Measurements from ENCODE around the gene GOLGA6L10. TPM values are rescaled to one million over a fixed set of nuclear protein-coding genes. Genes with fewer than 3 reads are reported as not detected.
"Not testable (repeated sequence)": the region's sequence is repeated elsewhere in the genome, so short reads cannot be mapped to it uniquely, and the experiment has no call there.

GOLGA6L10 gene
- total RNA-seq, 1 experiment from 2014 or later, result 2.0 TPM

GRCh38 chr15:82362790-82363189, 13.5 kb upstream of the GOLGA6L10 start:
- H3K4me1 ChIP-seq (ENCODE audit: insufficient read depth, low read length); H3T11ph ChIP-seq (ENCODE audit: low read length); H3K4me1 Mint-ChIP-seq; H3K14ac ChIP-seq (ENCODE audit: insufficient read depth, low read length); H3K27ac Mint-ChIP-seq; H3K4me3 Mint-ChIP-seq; H3K9me3 Mint-ChIP-seq; H3K18ac ChIP-seq (ENCODE audit: insufficient read length, low read depth, low read length); H3K79me1 ChIP-seq (ENCODE audit: insufficient read depth, low read depth, low read length, poor library complexity, severe bottlenecking); H2AK5ac ChIP-seq (ENCODE audit: insufficient read length, low read length); DNase-seq; H3K4me2 ChIP-seq (ENCODE audit: insufficient read depth, insufficient read length, low read length); H3K79me2 ChIP-seq (ENCODE audit: insufficient read depth, low read length); H3K23ac ChIP-seq (ENCODE audit: insufficient read length, low read depth, low read length); H3K23me2 ChIP-seq (ENCODE audit: insufficient read length, low read depth, low read length, poor library complexity, severe bottlenecking); H3K56ac ChIP-seq (ENCODE audit: insufficient read length, low read depth, low read length); H4K91ac ChIP-seq (ENCODE audit: insufficient read length, low read depth, low read length); H3K27me3 Mint-ChIP-seq (ENCODE audit: low read depth); H3K27me3 ChIP-seq (ENCODE audit: insufficient read depth, low read length); H2BK12ac ChIP-seq (ENCODE audit: insufficient read length, low read depth, low read length); H3K4ac ChIP-seq (ENCODE audit: low read depth, low read length); H4K5ac ChIP-seq (ENCODE audit: insufficient read length, low read depth, low read length); H2BK15ac ChIP-seq (ENCODE audit: low read depth, low read length); H4K8ac ChIP-seq (replicated peaks; ENCODE audit: insufficient read length, low read depth, low read length); H2BK5ac ChIP-seq (ENCODE audit: insufficient read length, low read length); H3K9ac ChIP-seq (ENCODE audit: extremely low read depth, insufficient read length, low read length); H2AFZ ChIP-seq (ENCODE audit: low read length); H3K9me3 ChIP-seq (ENCODE audit: control insufficient read depth, low read depth, low read length); H2BK20ac ChIP-seq (ENCODE audit: low read depth, low read length, poor library complexity, severe bottlenecking); H4K20me1 ChIP-seq (ENCODE audit: control insufficient read depth, insufficient read depth, insufficient read length); H3K27ac ChIP-seq (ENCODE audit: insufficient read length, low read depth, low read length); H2BK120ac ChIP-seq (ENCODE audit: low read depth, low read length, poor library complexity, severe bottlenecking); H3K36me3 Mint-ChIP-seq (ENCODE audit: insufficient read depth in 1 of 3, low read depth in 3 of 3): not testable (repeated sequence)
- no CpG with 5 or more reads among the region's 3 CpGs for WGBS (ENCODE audit: extremely low coverage, insufficient read length, low lambda C conversion rate)

- H3K4me2 ChIP-seq (ENCODE audit: insufficient read depth, insufficient read length, low read length); H3K9me3 ChIP-seq (ENCODE audit: control insufficient read depth, low read depth, low read length); H3K79me1 ChIP-seq (ENCODE audit: insufficient read depth, low read depth, low read length, poor library complexity, severe bottlenecking); H3K4me1 ChIP-seq (ENCODE audit: insufficient read depth, low read length); H3K27me3 Mint-ChIP-seq (ENCODE audit: low read depth); H3T11ph ChIP-seq (ENCODE audit: low read length); H3K23me2 ChIP-seq (ENCODE audit: insufficient read length, low read depth, low read length, poor library complexity, severe bottlenecking); H3K27ac ChIP-seq (ENCODE audit: insufficient read length, low read depth, low read length); H3K23ac ChIP-seq (ENCODE audit: insufficient read length, low read depth, low read length); H2BK15ac ChIP-seq (ENCODE audit: low read depth, low read length); H2AFZ ChIP-seq (ENCODE audit: low read length); H3K56ac ChIP-seq (ENCODE audit: insufficient read length, low read depth, low read length); H2BK5ac ChIP-seq (ENCODE audit: insufficient read length, low read length); H3K79me2 ChIP-seq (ENCODE audit: insufficient read depth, low read length); H3K4me3 Mint-ChIP-seq; H4K8ac ChIP-seq (replicated peaks; ENCODE audit: insufficient read length, low read depth, low read length); H3K9ac ChIP-seq (ENCODE audit: extremely low read depth, insufficient read length, low read length); H4K5ac ChIP-seq (ENCODE audit: insufficient read length, low read depth, low read length); H2AK5ac ChIP-seq (ENCODE audit: insufficient read length, low read length); H4K91ac ChIP-seq (ENCODE audit: insufficient read length, low read depth, low read length); H3K14ac ChIP-seq (ENCODE audit: insufficient read depth, low read length); H3K4me1 Mint-ChIP-seq; H2BK20ac ChIP-seq (ENCODE audit: low read depth, low read length, poor library complexity, severe bottlenecking); H3K27ac Mint-ChIP-seq; DNase-seq; H2BK120ac ChIP-seq (ENCODE audit: low read depth, low read length, poor library complexity, severe bottlenecking); H3K27me3 ChIP-seq (ENCODE audit: insufficient read depth, low read length); H3K18ac ChIP-seq (ENCODE audit: insufficient read length, low read depth, low read length); H3K4ac ChIP-seq (ENCODE audit: low read depth, low read length); H3K36me3 Mint-ChIP-seq (ENCODE audit: insufficient read depth in 1 of 3, low read depth in 3 of 3); H4K20me1 ChIP-seq (ENCODE audit: control insufficient read depth, insufficient read depth, insufficient read length); H2BK12ac ChIP-seq (ENCODE audit: insufficient read length, low read depth, low read length); H3K9me3 Mint-ChIP-seq: not testable (repeated sequence)
- no CpG with 5 or more reads among the region's 7 CpGs for WGBS (ENCODE audit: extremely low coverage, insufficient read length, low lambda C conversion rate)
Observed at GRCh38 chr15:82360618-82361017, 11.3 kb upstream of the GOLGA6L10 start.
